ENCODE data around the gene GCLC.
"Not testable (repeated sequence)": the region's sequence is repeated elsewhere in the genome, so short reads cannot be mapped to it uniquely, and the experiment has no call there.

The GCLC gene

DNA sequence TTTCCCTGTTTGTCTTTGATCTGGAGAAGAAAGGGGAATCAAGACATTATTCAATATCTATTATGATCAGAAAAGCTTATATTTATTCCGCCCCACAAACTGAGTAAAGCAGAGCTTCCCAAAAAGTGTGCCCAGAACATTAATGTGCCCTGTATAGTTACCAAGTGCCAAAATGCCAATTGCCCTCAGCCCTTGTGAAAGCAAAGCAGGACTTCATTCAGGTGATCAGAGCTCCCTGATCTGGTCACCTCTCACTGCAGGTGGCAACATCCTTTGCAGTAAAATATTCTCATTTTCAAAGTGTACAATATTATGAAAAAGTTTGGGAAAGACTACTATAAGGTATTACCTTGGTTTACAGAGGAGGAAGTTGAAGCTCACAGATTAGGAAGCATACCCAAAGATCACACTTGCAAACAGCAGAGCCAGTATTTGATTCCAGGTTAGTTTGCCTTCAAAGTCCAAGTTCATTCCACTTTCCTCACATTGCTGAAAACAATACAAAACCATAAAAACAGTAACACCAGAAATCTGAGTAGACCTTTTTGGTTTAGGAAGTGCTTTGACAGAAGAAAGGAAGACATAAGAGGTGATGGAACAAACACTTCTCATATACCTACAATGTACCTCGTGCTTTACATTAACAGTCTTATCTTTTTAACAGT, 19.6 kb upstream of the GCLC start:
- DNase-seq (ENCODE audit: low read depth, low spot score): no peak
- no peak overlapping the region for H3K27ac ChIP-seq (ENCODE audit: low read length)
- no peaks in the 10 kb centered on the region for H3K4me1 ChIP-seq (ENCODE audit: control insufficient read depth, insufficient read depth, low read length)
- no CpG with 5 or more reads among the region's 2 CpGs for WGBS (ENCODE audit: insufficient coverage, insufficient read length)
- H3K36me3 ChIP-seq (ENCODE audit: control insufficient read depth, insufficient read depth, low read length): no peaks in the 10 kb centered on the region
- no peaks in the 10 kb centered on the region for H3K27me3 ChIP-seq (ENCODE audit: control insufficient read depth, insufficient read depth, low read length)
- H3K9me3 ChIP-seq (ENCODE audit: control insufficient read depth, insufficient read depth, low read length): no peaks in the 10 kb centered on the region
- H3K4me3 ChIP-seq (ENCODE audit: low read length): no peak overlapping the region

GRCh38 chr6:53556986-53557715, 12.2 kb upstream of the GCLC start:
- no peak overlapping the region for H3K4me3 ChIP-seq (ENCODE audit: low read length)
- no peaks in the 10 kb centered on the region for H3K27me3 ChIP-seq (ENCODE audit: control insufficient read depth, insufficient read depth, low read length)
- WGBS (ENCODE audit: insufficient coverage, insufficient read length): no CpG with 5 or more reads among the region's 2 CpGs
- no peak overlapping the region for H3K27ac ChIP-seq (ENCODE audit: low read length)
- no peaks in the 10 kb centered on the region for H3K36me3 ChIP-seq (ENCODE audit: control insufficient read depth, insufficient read depth, low read length)
- H3K4me1 ChIP-seq (ENCODE audit: control insufficient read depth, insufficient read depth, low read length): no peaks in the 10 kb centered on the region
- no peak for DNase-seq (ENCODE audit: low read depth, low spot score)
- no peaks in the 10 kb centered on the region; the same call in 1 of the 2 replicates for H3K9me3 ChIP-seq (ENCODE audit: control insufficient read depth, insufficient read depth, low read length)

GRCh38 chr6:53553600-53553999, 8.7 kb upstream of the GCLC start:
- H3K4me1 ChIP-seq (ENCODE audit: control insufficient read depth, insufficient read depth, low read length); H3K27me3 ChIP-seq (ENCODE audit: control insufficient read depth, insufficient read depth, low read length); H3K36me3 ChIP-seq (ENCODE audit: control insufficient read depth, insufficient read depth, low read length); H3K9me3 ChIP-seq (ENCODE audit: control insufficient read depth, insufficient read depth, low read length); H3K4me3 ChIP-seq (ENCODE audit: low read length); H3K27ac ChIP-seq (ENCODE audit: low read length); DNase-seq (ENCODE audit: low read depth, low spot score): not testable (repeated sequence)
- WGBS (ENCODE audit: insufficient coverage, insufficient read length): no CpG with 5 or more reads among the region's 3 CpGs

- not testable (repeated sequence) for H3K36me3 ChIP-seq (ENCODE audit: control insufficient read depth, insufficient read depth, low read length); H3K4me3 ChIP-seq (ENCODE audit: low read length); H3K9me3 ChIP-seq (ENCODE audit: control insufficient read depth, insufficient read depth, low read length); DNase-seq (ENCODE audit: low read depth, low spot score); H3K4me1 ChIP-seq (ENCODE audit: control insufficient read depth, insufficient read depth, low read length); H3K27ac ChIP-seq (ENCODE audit: low read length); H3K27me3 ChIP-seq (ENCODE audit: control insufficient read depth, insufficient read depth, low read length)
- no CpG with 5 or more reads among the region's 7 CpGs for WGBS (ENCODE audit: insufficient coverage, insufficient read length)
These were observed 6.8 kb upstream of the GCLC start for GRCh38 chr6:53551681-53552080.

DNA sequence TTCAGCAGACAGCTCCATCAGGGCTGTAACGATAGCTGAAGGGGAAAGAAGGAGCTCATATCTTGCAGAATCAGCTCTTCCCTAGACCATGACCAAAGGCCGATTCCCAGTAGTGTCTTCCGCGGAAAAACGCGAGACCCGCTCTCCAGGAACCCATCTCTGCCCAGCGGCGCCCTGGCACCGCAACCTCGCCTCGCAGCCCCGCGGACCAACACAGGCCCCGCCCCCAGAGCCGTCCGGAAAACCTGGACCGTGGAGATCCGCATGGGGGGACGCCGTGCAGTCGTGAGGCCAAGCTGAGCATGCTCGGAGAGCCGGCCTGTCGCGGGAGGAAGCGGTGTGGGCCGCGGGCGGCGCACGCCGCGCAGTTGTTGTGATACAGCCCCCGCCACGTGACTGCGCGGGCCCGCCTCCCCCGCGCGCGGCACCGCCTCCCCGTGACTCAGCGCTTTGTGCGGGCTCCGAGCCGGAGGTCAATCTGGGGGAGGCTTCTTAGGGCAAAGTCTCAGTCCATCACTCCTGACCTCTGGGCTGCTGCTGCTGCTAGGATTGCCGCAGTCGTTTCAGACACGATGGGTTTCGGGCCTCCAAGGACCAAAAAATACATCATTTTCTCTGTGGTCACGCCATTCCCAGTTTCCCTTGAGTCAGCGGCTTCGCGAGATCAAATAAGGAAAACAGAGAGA, 3.1 kb upstream of the GCLC start:
- Histone ChIP-seq H3K4me1 (ENCODE audit: control insufficient read depth, insufficient read depth, low read length) (peaks cover under 1% of the 10 kb centered on the region; the same call in 1 of the 2 replicates), H3K27me3 (ENCODE audit: control insufficient read depth, insufficient read depth, low read length) (peaks cover 4% of the 10 kb centered on the region; the same call in 1 of the 2 replicates), H3K9me3 (ENCODE audit: control insufficient read depth, insufficient read depth, low read length) (no peaks in the 10 kb centered on the region), H3K36me3 (ENCODE audit: control insufficient read depth, insufficient read depth, low read length) (no peaks in the 10 kb centered on the region), H3K4me3 (ENCODE audit: low read length) (peak overlapping the region; percentile 62; the same call in 1 of the 2 replicates), H3K27ac (ENCODE audit: low read length) (no peak overlapping the region)
- peak; percentile 79 for DNase-seq (ENCODE audit: low read depth, low spot score)
- WGBS (ENCODE audit: insufficient coverage, insufficient read length): no CpG with 5 or more reads among the region's 57 CpGs

- H3K4me1 ChIP-seq (ENCODE audit: control insufficient read depth, insufficient read depth, low read length): peaks cover 2% of the 10 kb centered on the region; the same call in 1 of the 2 replicates
- no peaks in the 10 kb centered on the region for H3K36me3 ChIP-seq (ENCODE audit: control insufficient read depth, insufficient read depth, low read length)
- no peaks in the 10 kb centered on the region for H3K9me3 ChIP-seq (ENCODE audit: control insufficient read depth, insufficient read depth, low read length)
- WGBS (ENCODE audit: insufficient coverage, insufficient read length): no CpG with 5 or more reads among the region's 12 CpGs
- no peak for DNase-seq (ENCODE audit: low read depth, low spot score)
- no peak overlapping the region for H3K27ac ChIP-seq (ENCODE audit: low read length)
- peaks cover 4% of the 10 kb centered on the region; the same call in 1 of the 2 replicates for H3K27me3 ChIP-seq (ENCODE audit: control insufficient read depth, insufficient read depth, low read length)
- H3K4me3 ChIP-seq (ENCODE audit: low read length): peak overlapping the region; percentile 62; the same call in 1 of the 2 replicates
These were observed 2.4 kb upstream of the GCLC start for GRCh38 chr6:53547166-53547810.

DNA sequence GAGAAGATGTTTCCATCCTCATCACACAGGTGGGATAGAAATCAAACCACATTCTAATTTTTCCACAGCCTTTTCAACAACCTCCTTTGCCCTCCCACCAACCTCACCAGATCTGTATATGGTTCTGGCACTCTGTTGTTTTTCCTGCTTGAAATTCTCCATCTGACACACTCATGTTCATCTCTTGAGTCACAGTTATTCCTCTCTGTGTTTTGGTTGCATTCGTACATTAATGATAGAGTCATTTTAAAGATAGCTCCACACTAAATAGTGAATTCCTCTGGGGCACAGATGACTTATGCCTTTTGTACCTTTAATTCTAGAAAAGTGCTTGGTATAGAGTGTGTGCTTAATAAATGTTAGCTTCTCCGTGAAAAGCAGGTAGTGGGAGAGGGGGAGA, 1.4 kb upstream of the GCLC start:
- Histone ChIP-seq H3K4me3 (ENCODE audit: low read length) (no peak overlapping the region), H3K27ac (ENCODE audit: low read length) (no peak overlapping the region), H3K36me3 (ENCODE audit: control insufficient read depth, insufficient read depth, low read length) (no peaks in the 10 kb centered on the region), H3K9me3 (ENCODE audit: control insufficient read depth, insufficient read depth, low read length) (no peaks in the 10 kb centered on the region), H3K4me1 (ENCODE audit: control insufficient read depth, insufficient read depth, low read length) (peaks cover 3% of the 10 kb centered on the region), H3K27me3 (ENCODE audit: control insufficient read depth, insufficient read depth, low read length) (peaks cover 4% of the 10 kb centered on the region; the same call in 1 of the 2 replicates)
- WGBS (ENCODE audit: insufficient coverage, insufficient read length): no CpG with 5 or more reads among the region's 2 CpGs
- DNase-seq (ENCODE audit: low read depth, low spot score): no peak

DNA sequence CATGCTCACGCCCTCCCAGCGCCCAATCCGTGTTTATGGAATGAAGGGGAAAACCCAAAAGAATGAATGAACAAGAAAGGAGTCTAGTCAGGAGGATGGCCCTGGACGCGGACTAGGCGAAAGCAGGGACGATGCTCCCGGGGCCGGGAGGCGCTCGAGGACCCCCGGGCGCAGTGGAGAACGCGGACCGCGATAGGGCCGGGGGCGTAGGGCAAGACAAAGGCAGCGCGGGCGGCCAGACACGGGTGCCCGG, 758 bp downstream of the GCLC start:
- H3K9me3 ChIP-seq (ENCODE audit: control insufficient read depth, insufficient read depth, low read length): no peaks in the 10 kb centered on the region
- no peak for DNase-seq (ENCODE audit: low read depth, low spot score)
- H3K4me1 ChIP-seq (ENCODE audit: control insufficient read depth, insufficient read depth, low read length): peaks cover 3% of the 10 kb centered on the region
- H3K27me3 ChIP-seq (ENCODE audit: control insufficient read depth, insufficient read depth, low read length): peaks cover 4% of the 10 kb centered on the region; the same call in 1 of the 2 replicates
- peak overlapping the region; percentile 92 for H3K4me3 ChIP-seq (ENCODE audit: low read length)
- no peaks in the 10 kb centered on the region for H3K36me3 ChIP-seq (ENCODE audit: control insufficient read depth, insufficient read depth, low read length)
- no peak overlapping the region for H3K27ac ChIP-seq (ENCODE audit: low read length)
- no CpG with 5 or more reads among the region's 24 CpGs for WGBS (ENCODE audit: insufficient coverage, insufficient read length)

DNA sequence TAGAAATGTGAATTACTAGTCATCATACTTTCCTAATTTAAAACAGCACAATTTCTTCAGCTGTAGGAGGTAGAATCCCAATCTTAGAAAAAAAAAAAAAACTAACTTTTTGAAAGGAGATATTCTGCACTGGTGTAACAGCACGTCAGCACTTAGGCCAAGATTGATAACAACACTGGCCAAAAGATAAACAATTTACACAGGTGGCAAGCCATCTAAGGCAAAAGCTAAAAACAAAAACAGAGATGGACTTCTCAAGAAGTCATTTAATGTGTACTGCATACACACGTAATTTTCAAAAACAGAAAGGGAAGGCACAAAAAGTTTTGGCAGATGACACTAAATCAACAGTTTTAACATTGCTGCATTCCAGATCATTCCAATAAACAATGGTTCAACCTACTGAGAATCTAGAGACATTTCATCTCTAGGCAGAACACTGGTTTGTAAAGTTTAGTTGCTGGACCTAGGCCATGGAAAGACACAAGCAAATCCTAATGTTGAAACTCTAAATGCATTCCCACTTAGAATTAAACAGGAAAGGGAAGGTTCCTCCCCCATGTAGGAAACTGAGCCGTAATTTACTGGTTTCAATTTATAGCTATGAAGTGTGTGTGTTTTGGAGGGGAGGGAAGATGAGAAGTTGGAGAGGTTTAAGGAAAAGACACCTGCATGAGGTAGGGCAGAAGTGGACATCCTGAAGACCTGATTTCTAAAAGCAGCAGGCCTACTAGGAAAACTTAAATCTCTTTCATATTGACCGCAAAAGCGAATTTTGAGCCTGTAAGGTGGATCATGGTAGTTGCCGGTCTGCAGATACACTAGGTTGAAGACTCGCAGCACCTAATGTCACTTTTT, 1.3 kb downstream of the GCLC start:
- Histone ChIP-seq H3K9me3 (ENCODE audit: control insufficient read depth, insufficient read depth, low read length) (no peaks in the 10 kb centered on the region), H3K4me1 (ENCODE audit: control insufficient read depth, insufficient read depth, low read length) (peaks cover 3% of the 10 kb centered on the region), H3K27ac (ENCODE audit: low read length) (no peak overlapping the region), H3K27me3 (ENCODE audit: control insufficient read depth, insufficient read depth, low read length) (peaks cover 4% of the 10 kb centered on the region; the same call in 1 of the 2 replicates), H3K36me3 (ENCODE audit: control insufficient read depth, insufficient read depth, low read length) (no peaks in the 10 kb centered on the region), H3K4me3 (ENCODE audit: low read length) (peak overlapping the region; percentile 92)
- WGBS (ENCODE audit: insufficient coverage, insufficient read length): 100% methylated on average over 1 of the region's 7 CpGs
- DNase-seq (ENCODE audit: low read depth, low spot score): no peak
